Amygdala (tissue), 56 donors: ENCODE measurements around the gene LSM4.
"Not testable (repeated sequence)": the region's sequence is repeated elsewhere in the genome, so short reads cannot be mapped to it uniquely, and the experiment has no call there.

Experiments used
- DNase-seq, 56 donors: peaks; one replicate each; lab custom pipeline; 2025; lab: John Stamatoyannopoulos, UW

LSM4 gene

DNA sequence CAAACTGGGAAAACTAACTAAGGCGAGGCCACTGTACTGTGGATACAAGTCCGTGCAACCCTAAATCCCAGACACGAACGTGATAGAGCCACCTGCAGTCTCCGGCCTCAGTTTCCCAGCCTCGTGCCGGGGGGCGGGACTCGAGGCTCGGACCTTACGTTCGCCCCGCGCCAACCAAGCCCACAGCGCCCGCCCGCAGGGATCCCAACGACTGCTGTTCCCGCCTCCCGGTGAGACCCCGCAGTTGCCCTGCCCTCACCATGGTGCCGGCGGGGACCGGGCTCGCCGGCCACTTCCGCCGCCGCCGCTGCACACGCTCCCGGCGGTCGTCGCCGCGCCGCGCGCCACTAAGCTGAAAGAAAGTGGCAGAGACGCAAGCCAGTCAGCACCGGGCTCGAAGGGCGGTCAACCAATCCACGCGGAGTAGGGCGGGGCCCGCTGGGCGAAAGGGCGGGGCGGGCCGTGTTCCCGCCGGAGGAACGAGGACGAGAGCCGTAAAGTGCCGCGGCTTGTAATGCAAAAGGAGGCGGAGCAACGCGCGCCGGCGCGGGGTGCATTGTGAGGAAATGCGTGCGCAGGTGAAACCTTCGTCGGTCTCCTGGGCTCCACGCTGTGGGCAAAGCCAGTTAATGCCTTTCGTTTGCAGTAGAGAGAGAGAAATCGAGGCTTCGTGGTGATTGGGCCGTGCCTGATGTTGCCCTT is at the start of gene LSM4:
Gene LSM4, minus strand, starts transcription at position 318 of the 702 bp plus-strand sequence. Its CDS starts 56 bp downstream, at position 262.
- peak; percentile 45 to 98 (median 94) for DNase-seq

DNA sequence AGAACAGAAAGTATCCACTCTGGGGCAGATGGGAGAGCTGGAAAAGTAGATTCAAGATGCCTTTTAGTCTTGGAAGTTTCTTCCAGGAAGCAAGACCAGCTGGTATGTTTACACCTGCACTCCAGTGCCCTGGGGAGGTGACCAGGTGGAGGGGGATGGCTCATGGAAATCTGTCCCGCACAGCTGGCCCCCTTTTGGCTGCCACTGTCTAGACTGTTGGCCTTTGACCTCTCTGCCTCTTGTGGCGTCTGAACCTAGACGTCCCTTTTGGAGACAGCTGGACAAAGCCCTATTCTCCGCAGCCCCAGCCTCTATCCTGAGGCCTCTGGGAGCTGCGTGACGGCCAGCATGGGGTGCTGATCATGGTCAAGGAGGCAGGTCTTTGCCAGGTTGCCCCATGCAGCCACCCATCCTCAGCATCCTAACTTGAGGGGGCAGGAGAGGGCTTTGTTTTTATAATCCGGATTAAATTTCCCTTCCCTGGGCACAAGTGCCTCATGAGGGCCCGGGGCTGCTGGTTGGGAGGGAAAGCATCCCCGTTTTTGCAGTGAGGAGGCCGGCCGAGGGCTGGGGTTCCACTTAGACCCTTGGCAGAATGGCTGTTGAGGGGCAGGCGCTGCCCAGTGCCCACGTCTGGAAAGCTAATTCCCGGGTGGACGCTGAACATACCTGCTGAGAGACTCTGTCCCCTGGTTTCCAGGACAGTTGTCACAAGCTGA is 45.8 kb upstream of the LSM4 start:
- DNase-seq: no peak

DNA sequence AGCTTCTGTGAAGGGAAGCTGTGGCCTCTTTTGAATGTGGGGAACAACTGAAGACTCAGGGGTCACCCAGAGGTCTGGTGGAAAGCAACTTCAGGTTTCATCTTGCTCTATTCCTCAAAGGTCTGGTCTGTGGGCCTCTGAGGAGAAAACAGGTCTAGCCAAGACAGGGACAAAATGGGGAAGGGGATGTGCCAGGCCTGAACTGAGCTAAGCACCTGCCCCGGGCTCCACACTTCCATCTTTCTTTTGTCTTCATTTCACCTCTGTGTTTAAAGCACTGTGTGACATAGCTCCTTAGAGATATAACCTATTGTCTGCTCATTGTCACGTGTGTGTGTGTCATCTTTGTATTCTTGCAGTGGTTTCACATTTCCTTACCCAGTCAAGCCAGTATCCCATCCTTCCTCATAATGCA is 43.2 kb upstream of the LSM4 start:
- DNase-seq: no peak

DNA sequence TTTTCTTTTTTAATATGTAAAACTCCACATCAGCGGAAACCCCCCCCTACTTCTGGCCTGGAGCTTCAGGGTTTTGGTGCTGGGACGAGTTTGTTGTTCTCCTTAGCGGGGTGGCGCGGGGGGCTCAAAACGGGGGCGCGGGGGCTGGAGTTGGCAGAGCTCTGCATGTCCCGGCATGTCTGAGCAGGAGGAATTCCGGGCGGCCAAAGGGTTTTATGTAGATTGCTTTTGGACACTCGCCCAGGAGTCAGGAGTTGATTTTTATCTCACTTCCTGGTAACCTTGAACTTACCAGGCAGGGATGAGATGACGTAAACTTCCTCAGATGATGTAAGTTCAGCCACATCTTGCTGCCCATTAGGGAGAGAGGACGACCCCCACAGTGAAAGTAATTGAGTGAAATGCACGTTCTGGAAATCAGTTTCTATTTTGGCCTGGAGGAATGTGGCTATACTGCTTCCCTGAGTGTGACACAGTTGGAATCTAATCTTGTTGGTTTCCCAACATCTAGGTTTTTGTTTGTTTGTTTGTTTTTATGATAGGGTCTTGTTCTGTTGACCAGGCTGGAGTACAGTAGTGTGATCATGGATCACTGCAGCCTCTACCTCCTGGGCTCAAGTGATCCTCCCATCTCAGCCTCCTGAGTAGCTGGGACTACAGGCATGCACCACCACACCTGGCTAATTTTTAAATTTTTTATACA is 42.1 kb upstream of the LSM4 start:
- peak in 3 of 56 donors; percentile 7 to 46 (median 45) for DNase-seq

DNA sequence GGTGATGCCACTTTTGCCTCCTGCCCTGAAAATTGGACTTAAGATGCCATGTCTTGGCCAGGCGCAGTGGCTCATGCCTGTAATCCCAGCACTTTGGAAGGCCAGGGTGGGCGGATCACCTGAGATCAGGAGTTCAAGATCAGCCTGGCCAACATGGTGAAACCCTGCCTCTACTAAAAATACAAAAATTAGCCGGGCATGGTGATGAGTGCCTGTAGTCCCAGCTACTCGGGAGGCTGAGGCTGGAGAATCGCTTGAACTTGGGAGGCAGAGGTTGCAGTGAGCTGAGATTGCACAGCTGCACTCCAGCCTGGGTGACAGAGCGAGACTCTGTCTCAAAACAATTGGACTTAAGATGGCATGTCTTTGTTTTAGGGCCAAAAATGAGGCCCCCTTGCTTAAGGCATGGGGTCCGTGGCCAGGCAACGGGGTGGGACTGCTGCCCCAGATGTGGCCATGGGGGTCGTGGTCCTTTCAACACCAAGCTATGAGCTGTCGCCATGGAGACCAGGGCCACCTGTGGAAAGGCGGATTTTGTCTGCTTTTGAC is 41.5 kb upstream of the LSM4 start:
- DNase-seq: not testable (repeated sequence)

DNA sequence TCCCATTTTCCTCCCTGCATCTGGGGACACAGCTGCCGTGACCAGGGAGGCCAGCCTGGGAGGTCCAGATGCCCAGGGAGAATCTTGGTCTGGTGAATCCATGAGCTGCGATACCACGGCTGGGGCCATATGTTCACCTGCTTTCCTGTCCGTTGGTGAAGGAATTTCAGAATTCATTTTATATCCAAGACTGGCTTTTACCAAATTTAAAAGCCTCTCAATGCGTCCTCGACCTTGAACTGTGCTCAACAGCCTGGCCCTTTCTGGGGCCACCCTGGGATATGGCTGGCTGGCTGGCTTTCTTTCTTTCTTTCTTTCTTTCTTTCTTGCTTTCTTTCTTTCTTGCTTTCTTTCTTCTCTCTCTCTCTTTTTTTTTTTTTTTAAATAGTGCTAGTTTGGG is 40.9 kb upstream of the LSM4 start:
- DNase-seq: no peak

DNA sequence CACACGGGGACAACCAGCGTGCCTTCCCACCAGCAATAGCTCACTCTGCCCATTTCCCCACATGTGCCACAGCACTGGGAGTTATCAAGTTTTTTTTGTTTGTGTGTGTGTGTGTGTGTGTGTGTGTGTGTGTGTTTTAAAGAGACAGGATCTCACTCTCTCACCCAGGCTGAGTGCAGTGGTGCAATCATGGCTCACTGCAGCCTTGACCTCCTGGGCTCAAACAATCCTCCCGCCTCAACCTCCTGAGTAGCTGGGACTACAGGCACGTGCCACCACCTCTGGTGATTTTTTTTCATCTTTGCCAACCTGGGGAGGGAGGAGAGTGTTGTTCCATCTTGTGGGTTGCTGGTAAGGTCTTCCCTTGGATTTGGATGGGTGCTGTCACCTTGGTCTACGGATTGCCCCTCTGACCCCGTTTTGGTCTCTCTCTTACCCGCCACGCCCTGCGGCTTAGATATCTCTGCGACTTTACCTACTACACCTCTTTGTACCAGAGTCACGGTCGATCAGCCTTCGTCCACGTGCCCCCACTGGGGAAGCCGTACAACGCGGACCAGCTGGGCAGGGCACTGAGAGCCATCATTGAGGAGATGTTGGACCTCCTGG is 40.2 kb upstream of the LSM4 start:
- no peak for DNase-seq

DNA sequence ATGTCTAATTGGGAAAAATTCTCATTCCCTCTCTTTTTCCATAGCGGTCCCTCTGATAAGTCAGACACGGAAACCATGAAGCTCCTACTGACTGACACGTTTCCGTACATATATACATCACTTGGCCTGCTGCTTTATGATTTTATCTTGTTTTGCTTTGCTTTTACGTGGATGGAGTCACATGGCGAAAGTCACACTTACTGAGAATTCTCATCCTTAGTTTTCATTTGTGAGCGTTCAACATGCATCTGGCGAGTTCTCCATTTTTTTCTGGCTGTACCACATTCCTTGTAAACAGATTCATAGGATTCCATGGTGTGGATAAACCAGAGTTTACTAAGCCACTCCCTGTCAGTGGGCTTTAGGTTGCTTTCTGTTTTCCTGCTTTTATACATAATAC is 38.8 kb upstream of the LSM4 start:
- no peak for DNase-seq

DNA sequence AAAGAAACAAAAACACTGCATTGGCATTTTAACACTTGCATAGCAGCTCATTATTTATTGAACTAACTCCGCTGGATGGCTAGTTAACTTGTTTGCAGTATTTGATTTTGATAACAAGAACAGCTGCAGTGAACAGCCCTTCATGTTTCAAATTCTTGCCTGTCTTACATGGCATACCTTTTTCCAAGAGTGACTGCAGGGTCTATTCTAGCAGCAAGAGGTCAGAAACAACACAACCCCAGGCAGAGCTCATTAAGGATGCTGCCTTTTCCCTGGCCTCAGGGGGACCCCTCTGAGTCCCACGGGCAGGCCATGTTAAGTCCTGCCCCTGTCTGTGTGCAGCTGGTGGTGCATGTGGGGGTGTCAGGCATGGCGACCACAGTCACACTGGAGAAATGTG is 34.2 kb upstream of the LSM4 start:
- no peak for DNase-seq

DNA sequence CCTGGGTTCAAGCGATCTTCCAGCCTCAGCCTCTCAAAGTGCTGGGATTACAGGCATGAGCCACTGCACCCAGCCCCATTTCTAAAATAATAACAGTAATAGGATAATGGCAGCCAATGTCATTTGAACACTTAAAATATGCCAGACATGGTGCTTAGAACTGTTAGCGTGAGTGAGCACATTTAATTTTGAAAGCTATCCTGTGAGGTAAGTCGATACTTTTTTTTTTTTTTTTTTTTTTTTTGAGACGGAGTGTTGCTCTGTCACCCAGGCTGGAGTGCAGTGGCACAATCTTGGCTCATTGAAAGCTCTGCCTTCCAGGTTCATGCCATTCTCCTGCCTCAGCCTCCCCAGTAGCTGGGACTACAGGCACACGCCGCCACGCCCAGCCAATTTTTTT is 31.9 kb upstream of the LSM4 start:
- DNase-seq: not testable (repeated sequence)

DNA sequence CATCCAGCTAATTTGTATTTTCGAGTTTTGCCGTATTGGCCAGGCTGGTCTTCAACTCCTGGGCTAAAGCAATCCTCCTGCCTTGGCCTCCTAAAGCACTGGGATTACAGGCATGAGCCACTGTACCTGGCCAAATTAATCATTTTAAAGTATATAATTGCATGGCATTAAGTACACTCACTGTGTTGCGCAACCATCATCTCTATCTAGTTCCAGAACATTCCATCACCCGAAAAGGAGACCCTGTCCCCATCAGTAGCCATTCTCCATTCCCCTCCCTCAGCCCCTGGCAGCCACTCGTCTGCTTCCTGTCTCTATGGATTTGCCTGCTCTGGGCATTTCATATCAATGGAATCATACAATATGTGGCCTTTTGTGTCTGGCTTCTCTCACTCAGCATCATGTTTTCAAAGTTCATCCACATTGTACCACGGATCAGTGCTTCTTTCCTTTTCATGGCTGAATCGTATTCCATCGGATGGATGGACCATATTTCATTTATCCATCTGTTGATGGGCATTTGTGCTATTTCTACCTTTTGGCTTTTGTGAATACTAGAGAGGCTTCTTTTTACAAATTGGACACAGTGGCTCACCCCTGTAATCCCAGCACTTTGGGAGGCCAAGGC is 30.6 kb upstream of the LSM4 start:
- no peak for DNase-seq

DNA sequence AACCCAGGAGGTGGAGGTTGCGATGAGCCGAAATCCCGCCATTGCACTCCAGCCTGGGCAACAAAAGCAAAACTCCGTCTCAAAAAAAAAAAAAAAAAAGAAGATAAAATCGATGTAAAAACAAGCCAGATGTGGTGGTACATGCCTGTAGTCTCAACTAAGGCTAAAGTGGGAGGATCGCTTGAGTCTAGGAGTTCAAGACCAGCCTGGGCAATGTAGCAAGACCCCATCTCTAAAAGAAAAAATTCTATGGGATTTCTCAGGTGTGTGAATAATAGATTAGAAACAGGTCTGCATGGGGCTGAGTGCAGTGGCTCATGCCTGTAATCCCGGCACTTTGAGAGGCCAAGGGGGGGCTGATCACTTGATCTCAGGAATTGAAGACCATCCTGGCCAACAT is 28.7 kb upstream of the LSM4 start:
- DNase-seq: no peak

DNA sequence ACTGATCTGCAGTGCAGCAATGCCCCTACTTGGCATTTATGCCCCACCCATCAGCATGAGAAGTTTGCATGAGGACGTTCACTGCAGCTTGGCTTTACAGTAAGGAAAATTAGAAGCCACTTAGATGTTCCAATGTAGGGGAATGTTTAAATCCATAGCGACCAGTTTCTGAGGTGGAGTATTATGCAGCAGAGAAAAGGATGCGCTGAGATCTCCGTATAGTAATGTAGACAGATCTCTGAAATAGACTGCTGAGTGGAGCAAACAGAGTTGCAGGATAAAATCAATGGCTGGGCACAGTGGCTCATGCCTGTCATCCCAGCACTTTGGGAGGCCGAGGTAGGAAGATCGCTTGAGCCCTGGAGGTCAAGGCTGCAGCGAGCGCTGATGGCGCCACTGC is 27.6 kb upstream of the LSM4 start:
- no peak for DNase-seq

DNA sequence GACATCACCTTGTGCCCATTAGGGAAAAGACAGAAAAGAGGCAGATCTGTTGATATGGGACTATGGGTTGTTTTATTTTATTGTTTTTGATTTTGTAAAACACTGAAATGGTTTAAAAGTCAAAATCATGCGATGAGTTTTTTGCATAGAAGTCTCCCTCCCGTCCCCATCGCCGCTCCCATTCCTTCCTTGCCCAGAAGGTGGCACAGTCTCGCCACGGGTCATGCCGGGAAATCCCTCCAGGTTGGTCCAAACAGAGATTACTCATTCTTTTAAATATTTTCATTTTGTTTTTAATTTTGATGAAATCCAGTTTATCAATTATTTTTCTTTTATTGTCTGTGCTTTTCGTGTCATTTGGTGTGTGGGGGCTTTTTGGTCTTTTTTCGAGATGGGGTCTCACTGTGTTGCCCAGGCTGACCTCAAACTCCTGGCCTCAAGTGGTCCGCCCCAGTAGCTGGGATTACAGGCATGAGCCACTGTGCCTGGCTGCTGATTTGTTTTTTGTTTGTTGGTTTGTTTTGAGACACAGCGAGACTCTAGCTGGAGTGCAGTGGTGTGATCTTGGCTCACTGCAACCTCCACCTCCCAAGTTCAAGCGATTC is 26.8 kb upstream of the LSM4 start:
- peak in 6 of 56 donors; percentile 2 to 35 (median 19) for DNase-seq

DNA sequence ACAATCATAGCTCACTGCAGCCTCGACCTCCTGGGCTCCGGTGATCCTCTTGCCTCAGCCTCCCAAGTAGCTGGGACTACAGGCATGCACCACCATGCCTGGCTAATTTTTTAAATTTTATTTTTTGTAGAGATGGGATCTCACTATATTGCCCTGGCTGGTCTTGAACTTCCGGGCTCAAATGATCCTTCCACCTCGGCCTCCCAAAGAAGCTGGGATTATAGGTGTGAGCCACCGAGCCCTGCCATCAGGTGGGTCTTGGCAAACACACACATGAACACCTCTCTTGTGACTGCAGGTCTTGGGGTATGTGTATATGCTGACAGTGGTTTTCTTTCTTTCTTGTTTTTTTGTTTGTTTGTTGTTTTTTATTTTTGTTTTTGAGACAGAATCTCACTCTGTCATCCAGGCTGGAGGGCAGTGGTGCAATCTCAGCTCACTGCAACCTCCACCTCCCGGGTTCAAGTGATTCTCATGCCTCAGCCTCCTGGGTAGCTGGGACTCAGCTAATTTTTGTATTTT is 26.0 kb upstream of the LSM4 start:
- not testable (repeated sequence) for DNase-seq

DNA sequence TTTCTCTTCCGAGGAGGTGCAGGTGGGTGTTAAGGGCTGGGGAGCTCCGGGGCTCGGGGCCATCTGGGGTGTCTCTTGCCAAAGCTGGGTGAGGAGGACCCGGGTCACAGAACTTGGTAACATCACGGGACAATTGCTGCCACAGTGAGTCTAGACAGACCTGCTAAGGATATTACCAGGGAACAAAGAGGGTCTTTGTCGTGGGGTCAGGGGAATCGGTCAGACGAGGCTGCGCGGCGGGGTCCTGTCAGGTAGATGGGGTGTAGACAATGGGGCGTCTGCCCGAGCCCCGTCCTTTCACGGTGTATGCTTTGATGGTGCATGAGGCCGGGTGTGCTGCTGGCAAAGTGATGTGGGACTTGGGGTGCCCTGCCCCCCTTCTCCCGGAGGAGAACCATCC is 25.3 kb upstream of the LSM4 start:
- DNase-seq: no peak

DNA sequence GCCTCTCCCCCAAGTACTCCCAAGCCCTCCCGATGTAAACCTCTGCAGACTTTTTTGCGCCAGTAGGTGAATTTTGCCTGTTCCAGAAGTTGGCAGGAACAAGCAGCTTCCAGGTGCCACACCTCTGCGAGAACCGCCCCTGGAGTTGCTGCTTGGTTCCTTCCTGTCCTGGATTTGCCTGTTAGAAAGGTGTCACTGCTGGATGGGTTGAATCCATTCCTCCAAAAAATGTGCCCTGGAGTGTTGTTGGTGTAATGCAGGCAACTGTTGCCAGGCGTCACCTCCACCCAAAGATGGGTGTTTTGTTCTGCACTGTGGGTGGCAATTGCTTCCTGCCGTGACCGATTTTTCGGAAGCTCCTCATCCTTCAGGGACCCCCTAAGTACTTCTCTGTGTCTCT is 23.2 kb upstream of the LSM4 start:
- DNase-seq: no peak

DNA sequence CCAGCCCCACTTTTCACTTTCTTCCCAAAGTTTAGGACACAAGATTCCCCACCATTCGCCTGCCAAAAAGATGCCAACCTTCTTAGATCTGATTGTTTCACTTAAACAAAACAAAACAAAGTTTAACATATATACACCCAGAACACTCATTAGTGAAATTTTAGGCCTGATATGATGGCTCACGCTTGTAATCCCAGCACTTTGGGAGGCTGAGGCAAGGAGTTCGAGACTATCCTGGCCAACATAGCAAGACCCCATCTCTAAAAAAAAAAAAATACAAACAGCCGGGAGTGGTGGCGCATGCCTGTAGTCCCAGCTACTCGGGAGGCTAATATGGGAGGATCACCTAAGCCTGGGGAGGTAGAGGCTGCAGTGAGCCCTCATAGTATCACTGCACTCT is 22.4 kb upstream of the LSM4 start:
- DNase-seq: no peak

DNA sequence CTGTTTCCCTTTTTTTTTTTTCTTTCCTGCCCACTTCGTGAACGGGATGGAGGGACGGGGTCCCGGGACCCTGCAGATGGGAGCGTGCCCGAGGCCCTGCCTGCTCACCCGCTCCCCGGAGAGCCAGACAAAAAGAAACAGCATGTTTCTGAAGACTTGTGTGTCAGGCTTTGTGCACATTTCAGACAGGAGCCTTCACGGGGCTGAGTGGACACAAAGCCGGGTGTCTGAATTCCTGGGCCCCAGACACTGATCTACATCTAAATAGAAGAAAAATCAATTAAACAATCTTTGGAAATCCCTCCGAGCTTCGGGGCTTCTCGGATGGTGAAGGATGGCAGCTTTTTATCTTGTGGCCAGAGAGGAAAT is 21.7 kb upstream of the LSM4 start:
- no peak for DNase-seq
